Stimulated activated CD8-positive, alpha-beta memory T cell treated with anti-CD3 and anti-CD28 coated beads, Interleukin-4, amount 100 ng/mL, for 4 hours (primary cell): Measurements from ENCODE around the gene CCDC89.
"Not testable (repeated sequence)": the region's sequence is repeated elsewhere in the genome, so short reads cannot be mapped to it uniquely, and the experiment has no call there.

Experiments
- DNase-seq, 2 donors: peaks; one replicate each; pipeline ENCODE4 v3.0.0-alpha.2; 2020; ENCODE audit warnings: low read depth in 2 of 2, low spot score in 1 of 2

Gene CCDC89

DNA sequence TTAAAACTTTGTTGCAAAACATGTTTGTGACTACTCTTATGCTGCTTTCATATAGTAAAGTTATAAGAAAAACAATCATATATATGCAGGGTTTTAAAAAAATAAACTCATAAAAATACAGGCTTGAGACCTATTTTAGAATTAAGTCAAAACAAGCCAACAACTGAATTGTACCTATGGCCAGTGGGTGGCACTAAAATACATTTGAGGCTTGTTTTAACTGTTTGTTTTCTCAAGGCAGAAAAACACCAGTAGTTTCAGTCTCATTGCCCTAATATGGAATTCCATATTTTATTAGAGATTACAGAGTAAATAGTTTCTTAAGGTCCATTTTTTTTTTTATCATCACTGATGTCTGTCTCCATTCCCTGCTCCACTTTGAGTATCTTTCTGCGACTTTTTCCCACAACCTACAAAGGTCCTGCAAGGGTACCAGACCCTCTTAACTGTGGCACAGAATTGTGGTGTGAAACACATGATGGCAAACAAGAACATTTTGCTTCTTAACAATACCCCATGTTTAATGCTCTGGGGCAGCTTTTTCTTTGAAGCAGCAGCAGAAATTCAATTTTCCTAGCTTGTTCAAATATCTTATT is 8.5 kb upstream of the CCDC89 start:
- DNase-seq: no peak

GRCh38 chr11:85685125-85685819 is 723 bp downstream of the CCDC89 start:
- DNase-seq: no peak

- peak; percentile 38 to 46 for DNase-seq
Measured at GRCh38 chr11:85682330-85683305, 3.4 kb downstream of the CCDC89 start.

DNA sequence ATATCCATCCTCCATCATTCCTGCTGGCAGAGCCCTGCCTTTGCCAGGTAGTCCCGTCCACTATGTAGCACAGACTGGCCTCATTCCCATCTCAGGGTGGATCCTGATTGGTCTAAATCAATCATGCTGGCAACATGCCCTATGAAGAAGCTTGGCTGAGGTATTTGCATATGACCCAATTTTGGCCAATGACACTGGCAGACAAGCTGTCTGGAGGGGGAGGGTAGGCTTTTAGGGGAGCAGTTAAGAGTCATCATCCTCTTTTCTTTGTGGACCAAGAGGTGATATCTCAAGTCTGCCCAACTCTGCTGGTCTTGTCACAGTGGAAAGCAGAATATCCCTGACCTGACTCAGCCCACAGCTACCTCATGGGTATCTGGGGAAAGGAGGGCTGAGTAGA is 5.1 kb downstream of the CCDC89 start:
- DNase-seq: no peak

DNA sequence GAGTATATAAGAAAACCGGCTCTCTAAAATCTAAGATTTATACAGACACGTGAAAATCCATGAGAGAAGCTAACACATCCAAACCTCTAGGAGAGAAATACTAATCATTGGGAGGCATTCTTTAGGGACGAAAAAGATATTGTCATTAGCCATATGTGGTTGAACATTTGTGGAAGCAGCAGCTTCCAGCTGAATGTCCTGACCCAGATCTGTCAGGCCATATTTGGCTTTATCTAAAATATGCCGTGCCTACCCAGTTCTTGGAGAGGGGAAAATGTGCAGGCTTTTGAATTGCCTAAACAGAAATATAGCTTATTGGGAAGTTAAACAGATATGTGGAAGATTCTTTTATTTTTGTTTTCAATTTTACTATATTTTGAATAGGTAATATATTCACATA is 6.4 kb downstream of the CCDC89 start:
- DNase-seq: no peak

GRCh38 chr11:85673393-85673792 is 12.6 kb downstream of the CCDC89 start:
- no peak for DNase-seq

DNA sequence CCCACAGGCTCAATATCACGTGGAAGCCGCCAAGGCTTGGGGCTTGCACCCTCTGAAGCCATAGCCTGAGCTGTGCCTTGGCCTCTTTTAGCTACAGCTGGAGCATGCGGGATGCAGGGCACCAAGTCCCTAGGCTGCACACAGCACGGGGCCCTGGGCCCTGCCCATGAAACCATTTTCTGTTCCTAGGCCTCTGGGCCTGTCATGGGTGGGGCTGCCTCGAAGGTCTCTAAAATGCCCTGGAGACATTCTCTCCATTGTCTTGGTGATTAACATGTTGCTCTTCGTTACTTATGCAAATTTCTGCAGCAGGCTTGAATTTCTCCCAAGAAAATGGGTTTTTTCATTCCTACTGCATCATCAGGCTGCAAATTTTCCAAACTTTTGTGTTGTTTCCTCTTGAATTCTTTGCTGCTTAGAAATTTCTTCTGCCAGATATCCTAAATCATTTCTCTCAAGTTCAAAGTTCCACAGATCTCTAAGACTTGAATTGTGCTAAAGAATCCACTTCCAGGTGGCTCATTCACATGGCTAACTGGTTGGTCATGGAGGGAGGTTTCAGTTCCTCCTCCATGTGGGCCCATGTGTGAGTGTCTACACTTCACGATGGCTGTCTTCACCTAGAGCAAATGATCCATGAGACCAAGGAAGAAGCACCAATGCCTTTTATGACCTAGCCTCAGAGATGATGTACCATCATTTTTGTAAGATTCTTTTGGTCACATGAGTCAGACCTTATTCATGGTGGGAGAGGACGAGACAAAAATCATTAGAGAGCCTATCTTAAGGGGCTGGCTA is 13.7 kb downstream of the CCDC89 start:
- no peak for DNase-seq

DNA sequence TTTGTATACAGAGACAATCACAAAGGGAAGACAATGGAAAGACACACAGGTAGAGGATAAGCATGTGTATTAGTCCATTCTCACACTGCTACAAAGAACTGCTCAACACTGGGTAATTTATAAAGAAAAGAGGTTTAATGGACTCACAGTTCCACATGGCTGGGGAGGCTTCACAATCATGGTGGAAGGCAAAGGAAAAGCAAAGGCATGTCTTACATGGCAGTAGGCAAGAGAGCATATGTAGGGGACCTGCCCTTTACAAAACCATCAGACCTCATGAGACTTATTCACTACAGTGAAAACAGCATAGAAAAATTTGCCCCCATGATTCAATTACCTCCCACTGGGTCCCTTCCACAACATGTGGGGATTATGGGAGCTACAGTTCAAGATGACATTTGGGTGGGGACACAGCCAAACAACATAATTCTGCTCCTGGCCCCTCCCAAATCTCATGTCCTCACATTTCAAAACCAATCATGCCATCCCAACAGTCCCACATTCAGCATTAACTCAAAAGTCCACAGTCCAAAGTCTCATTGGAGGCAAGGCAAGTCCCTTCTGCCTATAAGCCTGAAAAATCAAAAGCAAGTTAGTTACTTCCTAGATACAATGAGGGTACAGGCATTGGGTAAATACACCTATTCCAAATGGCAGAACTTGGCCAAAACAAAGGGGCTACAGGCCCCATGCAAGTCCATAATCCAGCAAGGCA is 14.9 kb downstream of the CCDC89 start:
- DNase-seq: not testable (repeated sequence)

GRCh38 chr11:85668157-85668556 is 17.8 kb downstream of the CCDC89 start:
- DNase-seq: no peak

DNA sequence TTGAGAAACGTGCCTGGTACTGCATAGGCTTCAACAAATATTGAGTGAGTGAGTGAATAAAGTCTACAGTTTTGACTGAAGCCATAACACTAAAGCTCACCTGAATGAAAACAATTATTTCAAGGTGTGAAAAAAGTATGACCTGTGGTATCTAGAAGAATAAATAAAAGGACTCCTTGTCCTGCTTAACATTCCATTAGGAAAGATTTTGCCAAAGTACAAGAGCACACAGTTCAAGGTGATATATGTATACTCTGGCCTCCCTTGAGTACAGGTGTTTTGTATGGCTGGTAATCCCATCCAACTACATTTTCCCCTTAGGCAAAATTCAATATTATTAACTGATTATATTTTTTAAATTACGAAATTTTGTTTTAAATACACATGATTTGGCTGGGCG is 19.3 kb downstream of the CCDC89 start:
- no peak for DNase-seq

- DNase-seq: no peak
Measured at GRCh38 chr11:85665733-85666132, 20.3 kb downstream of the CCDC89 start.

DNA sequence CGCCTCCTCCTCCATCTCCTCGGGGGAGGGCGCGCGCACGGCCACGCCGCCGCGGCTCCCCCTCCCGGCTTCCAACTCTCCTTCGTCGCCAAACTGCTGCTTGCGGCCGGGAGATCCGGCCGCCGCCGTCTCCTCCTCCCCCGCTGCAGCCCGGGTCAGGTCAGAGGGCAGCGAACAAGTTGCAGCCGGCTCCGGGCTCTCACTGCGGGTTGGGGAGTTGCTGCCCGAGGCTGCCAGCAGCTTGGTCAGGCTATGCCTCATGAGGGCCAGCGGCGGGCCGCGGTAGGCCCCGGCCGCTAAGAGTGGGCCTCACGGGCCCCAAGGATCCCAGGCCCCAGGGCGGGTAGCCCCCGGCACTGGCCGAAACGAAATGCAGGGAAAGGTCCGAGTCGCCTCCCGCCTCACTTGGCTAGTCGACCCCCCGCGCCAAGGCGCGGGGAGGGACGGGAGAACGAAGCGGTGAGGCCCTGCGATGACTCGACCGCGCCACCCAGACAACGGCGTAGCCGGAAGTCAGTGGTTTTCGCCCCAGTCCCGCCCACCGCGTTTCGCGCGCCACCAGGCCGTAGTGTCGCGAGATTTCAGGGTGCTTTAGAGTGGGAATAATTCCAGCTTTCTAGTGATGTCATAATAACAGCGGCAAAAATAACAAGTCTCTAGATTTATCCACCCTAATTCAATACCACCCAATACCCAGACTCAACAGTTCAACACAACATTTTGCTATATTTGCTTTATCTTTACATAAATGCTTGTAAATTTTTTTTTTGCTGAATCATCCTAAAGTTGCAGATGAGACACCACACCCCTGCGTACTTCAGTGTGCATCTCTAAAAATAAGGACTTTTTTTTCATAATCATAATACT is 21.1 kb downstream of the CCDC89 start, which contains the start of gene CREBZF:
TSS of gene CREBZF (minus strand) at position 515 of the 867 bp plus-strand sequence. CDS start at position 261, 254 bp downstream.
- peak; percentile 83 to 88 for DNase-seq

DNA sequence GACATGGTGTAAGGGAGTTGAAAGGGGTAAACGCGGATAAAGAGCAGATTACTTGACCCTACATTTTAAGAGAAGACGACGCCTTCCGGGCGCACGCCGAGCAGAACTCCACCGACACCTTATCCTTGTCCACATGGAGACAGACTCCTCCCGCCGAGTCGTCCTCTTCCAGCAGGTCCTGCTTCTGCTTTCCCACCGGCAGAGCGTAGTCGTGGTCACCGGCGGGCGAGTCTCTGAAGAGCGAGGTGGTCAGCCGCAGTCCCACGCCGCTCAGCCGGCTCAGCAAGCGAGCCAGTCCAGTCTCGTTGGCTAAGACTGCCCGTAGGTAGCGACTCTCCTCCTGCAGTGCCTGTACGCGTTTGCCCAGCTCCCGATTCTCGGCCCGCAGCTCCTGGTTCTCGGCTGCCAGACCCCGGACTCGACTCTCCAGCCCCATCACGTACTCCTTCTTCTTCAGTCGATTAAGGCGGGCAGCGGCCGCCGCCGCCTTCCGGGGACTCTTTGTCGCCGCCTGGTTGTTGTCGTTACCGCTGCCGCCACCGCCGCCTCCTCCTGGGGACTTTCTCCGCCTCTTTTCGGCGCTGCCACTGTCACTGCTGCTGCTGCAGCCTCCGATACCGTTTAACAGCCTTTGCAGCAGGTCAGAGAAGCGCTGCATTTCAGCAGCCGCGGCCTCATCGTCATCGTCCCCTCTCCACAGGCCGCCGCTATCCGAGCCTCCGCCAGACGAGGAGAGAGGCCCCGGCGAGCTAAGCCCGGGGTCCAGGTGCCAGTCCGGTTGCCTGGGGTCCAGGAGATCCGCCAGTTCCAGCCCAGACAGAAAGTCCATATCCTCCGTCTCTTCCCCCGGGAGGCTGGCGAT is 22.0 kb downstream of the CCDC89 start:
- peak; percentile 65 to 73 for DNase-seq

DNA sequence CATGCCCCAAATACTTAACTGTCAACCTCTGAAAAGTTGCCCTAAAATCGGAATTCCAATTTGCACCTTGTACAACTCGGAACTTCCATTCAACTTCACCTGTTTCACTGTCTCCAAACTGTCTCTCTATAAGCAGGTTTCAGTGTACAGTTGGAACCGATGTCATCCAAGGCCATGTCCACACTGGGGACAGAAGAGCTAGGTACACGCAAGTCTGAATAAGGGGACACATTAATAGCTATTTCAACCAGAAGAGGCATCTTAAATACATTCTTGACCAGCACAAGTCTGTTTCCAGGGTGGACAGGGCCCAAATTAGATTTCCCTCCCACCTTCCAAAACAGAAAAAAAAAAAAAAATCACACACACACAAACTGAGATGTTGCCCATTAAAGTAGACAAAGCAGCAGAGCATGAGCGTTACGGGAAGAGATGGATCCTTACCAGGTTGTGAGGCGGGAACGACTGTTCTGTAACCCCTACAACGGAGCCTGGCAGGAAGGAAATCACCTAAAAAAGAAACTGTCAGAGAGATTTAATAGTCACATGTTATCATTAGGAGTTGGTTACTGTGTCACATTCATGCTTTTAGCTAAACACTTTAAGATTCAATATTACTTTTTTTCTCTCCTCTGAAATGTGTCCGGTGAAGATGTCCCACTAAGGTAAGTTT is 22.8 kb downstream of the CCDC89 start:
- DNase-seq: no peak

DNA sequence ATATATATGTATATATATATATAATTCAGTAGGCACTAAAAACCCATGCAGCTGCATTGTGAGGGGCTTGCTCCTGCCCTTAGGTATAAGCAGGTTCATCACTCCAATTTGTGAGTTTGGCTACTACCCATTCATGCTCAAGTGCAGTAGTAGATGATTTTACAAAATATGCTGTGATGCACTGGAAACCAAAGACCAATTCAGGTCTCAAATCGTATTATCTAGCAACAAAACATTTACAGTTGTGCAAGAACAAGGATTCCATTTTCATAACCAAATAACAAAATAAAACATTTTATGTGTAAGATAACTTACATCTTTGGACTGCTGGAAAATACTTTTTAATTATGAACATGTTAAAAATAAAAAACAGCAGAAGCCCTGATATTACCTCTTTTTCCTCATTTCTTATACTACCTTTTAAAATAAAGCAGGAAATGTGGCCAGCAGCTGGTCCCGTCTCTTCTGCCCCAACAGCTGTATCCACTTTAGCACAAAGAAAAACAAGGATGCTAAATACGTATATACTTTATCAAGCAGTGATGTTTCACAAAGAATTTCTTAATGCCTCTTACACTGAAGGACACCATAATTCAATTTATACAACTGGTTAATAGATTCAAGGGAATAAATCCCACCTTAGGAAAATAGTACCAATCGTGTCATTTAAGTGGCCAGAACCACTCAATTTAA is 23.9 kb downstream of the CCDC89 start:
- no peak for DNase-seq

GRCh38 chr11:85658180-85658579 is 27.8 kb downstream of the CCDC89 start:
- DNase-seq: no peak

- no peak for DNase-seq
Measured at GRCh38 chr11:85656777-85657176, 29.2 kb downstream of the CCDC89 start.
